Measurements from ENCODE around the gene SGO1.

SGO1 gene

GRCh38 chr3:20154078-20154477 lies 31.9 kb downstream of the SGO1 start:
- DNase-seq = no peak

- DNase-seq = no peak
Measured at GRCh38 chr3:20148466-20148865, 37.5 kb downstream of the SGO1 start.

GRCh38 chr3:20147361-20147760 lies 38.6 kb downstream of the SGO1 start:
- no peak for DNase-seq

GRCh38 chr3:20146301-20146700 lies 39.7 kb downstream of the SGO1 start:
- no peak for DNase-seq

GRCh38 chr3:20145874-20146273 lies 40.1 kb downstream of the SGO1 start:
- DNase-seq = no peak

- DNase-seq = no peak
Measured at GRCh38 chr3:20143519-20143918, 42.5 kb downstream of the SGO1 start.

- no peak for DNase-seq
Measured at GRCh38 chr3:20142517-20142916, 43.5 kb downstream of the SGO1 start.

- no peak for DNase-seq
Measured at GRCh38 chr3:20141851-20142250, 44.2 kb downstream of the SGO1 start.

- no peak for DNase-seq
Measured at GRCh38 chr3:20141316-20141715, 44.7 kb downstream of the SGO1 start.

- DNase-seq = no peak
Measured at GRCh38 chr3:20140881-20141280, 45.1 kb downstream of the SGO1 start.

GRCh38 chr3:20137647-20138046 lies 48.4 kb downstream of the SGO1 start:
- no peak for DNase-seq

GRCh38 chr3:20136231-20136630 lies 49.8 kb downstream of the SGO1 start:
- DNase-seq = no peak

- no peak for DNase-seq
Measured at GRCh38 chr3:20130106-20130505, 55.9 kb downstream of the SGO1 start.

- DNase-seq = no peak
Measured at GRCh38 chr3:20128358-20128757, 57.6 kb downstream of the SGO1 start.

GRCh38 chr3:20125897-20126296 lies 60.1 kb downstream of the SGO1 start:
- DNase-seq = no peak

- DNase-seq = no peak
Measured at GRCh38 chr3:20125289-20125688, 60.7 kb downstream of the SGO1 start.

GRCh38 chr3:20123131-20123652 lies 62.8 kb downstream of the SGO1 start:
- no peak for DNase-seq

- no peak for DNase-seq
Measured at GRCh38 chr3:20121088-20121487, 64.9 kb downstream of the SGO1 start.
